A204.1 (cell line): Measurements from ENCODE around the gene ACOXL.

Experiments
- FAIRE-seq: peaks from 2 replicates; lab custom pipeline; 2012; peaks lifted over from hg19 to GRCh38; lab: Jason Lieb, UNC

Gene ACOXL

DNA sequence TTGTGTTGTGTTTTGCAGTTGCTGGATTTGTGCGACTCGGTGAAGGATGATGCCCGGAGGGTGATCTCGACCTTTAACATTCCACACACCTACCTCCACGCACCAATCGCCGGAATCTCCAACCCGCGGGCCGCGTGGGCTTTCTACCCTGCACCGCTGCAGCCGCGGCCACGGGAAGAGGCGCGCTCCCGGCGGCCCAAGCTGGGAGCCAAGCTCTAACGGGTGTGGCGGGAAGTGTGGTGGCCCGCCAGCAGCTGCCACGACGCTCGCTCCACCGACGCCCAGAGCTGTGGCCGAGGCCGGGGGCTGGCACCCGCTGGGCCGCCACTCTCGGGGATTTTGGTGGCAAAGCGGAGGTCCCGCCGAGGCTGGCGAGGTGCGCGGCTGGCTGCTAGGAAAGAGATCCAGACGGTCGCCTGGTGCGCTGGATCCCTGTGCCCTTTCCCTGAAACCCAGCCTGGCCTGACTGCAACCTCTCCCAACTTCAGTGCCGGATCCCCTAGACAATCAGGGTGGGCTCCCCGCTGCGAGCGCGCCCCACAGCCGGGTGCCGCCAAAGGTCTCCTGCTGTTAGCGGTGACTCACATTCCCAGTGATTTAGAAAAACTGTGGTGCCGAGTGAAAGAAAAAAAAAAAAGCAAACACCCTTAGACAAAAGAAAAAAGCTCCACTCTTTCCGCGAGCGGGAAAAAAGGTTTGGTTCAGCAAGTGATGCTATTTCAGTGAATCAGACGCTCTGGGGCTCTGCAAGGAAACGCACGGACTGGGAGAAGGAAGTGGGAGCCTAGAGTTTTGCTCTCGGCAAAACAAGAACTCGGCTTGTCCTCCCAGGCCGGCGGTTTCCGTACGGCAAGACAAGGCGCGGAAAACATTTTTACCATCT is 385.5 kb downstream of the ACOXL start:
- no peak for FAIRE-seq

GRCh38 chr2:111118481-111118980 is 386.2 kb downstream of the ACOXL start:
- no peak for FAIRE-seq

- no peak for FAIRE-seq
These were observed 386.8 kb downstream of the ACOXL start for GRCh38 chr2:111118981-111119821.

DNA sequence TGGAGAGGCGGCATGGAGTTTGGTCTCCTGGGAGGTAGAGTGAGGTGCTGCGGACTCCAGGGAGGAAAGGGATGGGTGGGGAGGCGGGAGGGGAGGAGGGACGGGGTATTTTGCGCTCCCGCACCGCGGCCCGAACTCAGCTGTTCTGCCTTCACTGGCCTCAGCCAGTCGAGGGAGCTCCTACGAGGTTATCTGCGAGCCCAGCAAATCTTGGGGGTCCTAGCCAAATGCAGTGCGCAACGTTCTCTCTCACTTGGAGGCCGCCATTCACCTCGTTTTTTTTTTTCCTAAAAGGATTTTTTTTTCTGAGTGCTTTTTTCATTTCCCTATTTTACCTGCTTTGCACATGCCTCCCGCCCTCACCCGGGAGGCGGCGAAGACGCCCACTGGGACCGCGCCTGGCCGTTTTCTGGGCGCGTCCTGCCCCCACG is 387.5 kb downstream of the ACOXL start:
- no peak for FAIRE-seq

DNA sequence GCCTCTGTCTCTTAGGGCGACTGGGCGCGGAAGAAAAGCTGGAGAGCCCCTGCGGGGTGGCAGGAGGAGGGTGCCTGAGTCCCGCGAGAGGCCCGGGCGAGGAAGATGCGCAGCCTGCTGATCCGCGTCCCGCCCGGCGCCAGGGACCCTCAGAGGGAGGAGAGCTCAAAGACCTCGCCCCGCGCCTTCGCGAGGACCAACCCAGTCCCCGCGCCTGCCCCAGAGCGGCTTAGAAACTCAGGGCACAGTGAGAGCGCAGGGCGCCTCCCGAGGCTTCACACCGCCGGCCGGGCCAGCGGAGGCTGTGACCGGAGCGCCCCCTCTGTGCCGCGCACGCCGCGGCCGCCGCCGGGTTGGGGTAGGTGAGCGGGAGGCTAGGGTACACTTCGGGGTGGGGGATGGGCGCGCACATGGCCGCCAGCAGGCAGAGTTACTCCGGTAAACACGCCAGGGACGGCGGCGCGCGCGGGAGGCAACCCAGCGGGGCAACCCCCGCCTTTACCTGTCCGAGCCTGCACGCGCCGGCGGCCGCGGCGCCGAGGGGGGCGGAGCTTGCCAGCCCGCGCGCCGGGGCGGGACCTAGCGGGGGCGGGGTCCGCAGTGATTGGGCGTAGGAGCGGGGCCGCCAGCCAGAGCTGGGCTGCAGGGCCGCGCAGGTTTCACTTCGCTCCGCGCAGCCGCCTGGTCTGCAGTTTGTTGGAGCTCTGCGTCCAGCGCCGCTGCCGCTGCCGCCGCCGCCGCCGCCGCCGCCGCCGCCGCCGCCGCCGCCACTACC is 388.1 kb downstream of the ACOXL start, which contains the start of gene BCL2L11:
Gene BCL2L11 (plus strand): TSS at position 662 of the 775 bp plus-strand sequence. CDS start 2,832 bp downstream, outside the sequence.
- no peak for FAIRE-seq

GRCh38 chr2:111121028-111121827 is 388.9 kb downstream of the ACOXL start:
- FAIRE-seq = no peak

- no peak for FAIRE-seq
These were observed 389.7 kb downstream of the ACOXL start for GRCh38 chr2:111121828-111122630.

GRCh38 chr2:111122631-111123421 is 390.5 kb downstream of the ACOXL start:
- no peak for FAIRE-seq

DNA sequence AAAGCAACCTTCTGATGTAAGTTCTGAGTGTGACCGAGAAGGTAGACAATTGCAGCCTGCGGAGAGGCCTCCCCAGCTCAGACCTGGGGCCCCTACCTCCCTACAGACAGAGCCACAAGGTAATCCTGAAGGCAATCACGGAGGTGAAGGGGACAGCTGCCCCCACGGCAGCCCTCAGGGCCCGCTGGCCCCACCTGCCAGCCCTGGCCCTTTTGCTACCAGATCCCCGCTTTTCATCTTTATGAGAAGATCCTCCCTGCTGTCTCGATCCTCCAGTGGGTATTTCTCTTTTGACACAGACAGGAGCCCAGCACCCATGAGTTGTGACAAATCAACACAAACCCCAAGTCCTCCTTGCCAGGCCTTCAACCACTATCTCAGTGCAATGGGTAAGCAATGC is 391.4 kb downstream of the ACOXL start:
- FAIRE-seq = no peak

DNA sequence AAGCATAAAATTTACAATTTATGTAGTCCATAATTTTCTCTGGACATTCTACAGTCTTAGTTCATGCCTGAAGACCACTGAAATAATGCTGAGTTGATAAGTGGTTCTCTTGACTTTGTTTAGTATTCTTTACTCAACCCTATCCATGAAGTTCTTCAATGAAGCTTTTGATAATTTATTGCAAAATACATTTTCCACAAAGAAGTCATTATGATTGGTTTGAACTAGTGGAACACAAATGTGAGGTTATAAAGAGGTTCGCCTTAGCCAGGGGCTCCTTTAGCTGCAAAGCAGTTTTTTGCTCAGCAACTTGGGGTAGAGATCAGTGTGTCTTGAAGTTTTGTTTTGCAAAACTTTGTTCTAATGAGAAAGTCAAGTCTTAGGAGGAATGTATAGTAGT is 394.2 kb downstream of the ACOXL start:
- FAIRE-seq = no peak

DNA sequence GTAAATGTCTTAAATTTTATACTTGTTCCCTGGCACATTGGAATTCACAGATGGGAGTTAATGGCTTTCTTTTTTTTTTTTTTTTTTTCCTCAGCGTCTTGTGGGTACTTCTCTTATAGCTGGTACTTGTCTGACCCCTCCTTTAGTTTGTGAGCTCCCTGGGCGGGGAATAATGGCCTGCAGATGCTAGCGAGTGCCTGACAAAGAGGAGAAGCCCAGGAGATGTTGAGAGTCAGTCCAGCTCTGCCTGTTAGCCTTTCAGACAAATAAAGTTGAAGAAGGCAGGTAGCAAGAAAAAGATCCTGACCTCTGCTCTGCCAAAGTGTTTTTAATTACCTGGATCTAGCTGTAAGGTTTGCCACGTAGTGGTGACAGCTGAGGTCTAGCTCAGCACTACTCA is 395.0 kb downstream of the ACOXL start:
- no peak for FAIRE-seq

DNA sequence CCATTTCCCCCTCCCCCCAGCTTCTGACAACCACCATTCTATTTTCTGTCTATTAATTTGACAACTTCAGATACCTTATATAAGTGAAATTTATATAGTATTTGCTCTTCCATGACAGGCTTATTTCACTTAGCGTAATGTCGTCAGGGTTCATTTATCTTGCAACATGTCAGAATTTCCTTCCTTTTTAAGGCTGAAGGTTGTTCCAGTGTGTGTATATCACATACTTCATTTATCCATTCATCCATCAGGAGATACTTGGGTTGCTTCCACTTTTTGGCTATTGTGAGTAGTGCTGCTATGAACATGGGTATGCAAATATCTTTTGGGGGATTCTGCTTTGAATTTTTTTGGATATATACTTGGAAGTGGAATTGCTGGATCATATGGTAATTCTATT is 395.7 kb downstream of the ACOXL start:
- FAIRE-seq = no peak

DNA sequence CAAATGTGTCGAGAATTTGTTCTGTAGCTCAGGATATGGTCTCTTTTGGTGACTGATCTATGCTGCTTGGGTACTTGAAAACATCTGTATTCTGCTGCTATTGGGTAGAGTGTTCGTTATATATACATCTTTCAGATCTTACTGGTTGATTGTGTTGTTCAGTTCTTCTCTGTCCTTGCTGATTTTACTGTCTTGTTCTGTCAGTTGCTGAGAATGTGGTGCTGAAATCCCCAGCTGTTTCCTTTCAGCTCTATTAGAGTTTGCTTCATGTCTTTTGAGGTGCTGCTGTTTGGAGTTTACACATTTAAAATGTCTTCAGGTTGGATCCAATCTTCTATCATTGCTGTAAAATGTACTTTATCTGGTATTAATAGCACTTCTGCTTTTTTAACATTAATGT is 401.2 kb downstream of the ACOXL start:
- no peak for FAIRE-seq

- peak; percentile 76 for FAIRE-seq
These were observed 401.7 kb downstream of the ACOXL start for GRCh38 chr2:111134055-111134454.

DNA sequence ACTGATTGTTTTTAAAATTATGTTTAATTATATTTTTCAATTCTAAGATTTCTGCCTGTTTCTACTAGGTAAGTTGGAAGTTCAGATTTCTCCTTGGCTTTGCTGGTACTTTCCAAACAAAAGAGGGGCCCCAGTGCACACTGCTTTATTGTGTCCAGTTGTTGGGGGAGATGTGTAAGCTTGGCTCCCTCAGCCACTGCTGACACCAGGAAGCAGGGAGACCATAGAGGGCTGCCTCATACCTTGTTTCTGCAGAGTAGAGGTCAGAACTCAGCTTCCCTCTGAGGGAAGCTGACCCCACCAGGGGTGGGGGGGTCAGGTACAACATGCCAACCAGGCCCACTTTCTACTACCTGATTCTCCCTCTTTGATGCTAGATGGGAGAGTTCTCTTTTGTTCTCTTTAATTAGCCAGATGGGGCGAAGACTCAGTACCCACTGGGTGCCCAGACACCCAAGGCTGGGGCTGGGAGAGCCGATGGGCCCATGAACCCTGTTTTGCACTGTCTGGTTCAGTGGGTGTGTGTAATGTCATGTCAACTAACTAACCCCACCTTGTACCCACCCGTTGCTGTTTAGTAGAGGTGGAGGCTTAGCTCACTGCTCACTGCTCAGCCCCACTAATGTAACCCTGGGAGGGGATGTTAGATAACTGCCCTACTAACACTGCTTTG is 403.0 kb downstream of the ACOXL start:
- FAIRE-seq = no peak

GRCh38 chr2:111135910-111136297 is 403.5 kb downstream of the ACOXL start:
- FAIRE-seq = no peak

DNA sequence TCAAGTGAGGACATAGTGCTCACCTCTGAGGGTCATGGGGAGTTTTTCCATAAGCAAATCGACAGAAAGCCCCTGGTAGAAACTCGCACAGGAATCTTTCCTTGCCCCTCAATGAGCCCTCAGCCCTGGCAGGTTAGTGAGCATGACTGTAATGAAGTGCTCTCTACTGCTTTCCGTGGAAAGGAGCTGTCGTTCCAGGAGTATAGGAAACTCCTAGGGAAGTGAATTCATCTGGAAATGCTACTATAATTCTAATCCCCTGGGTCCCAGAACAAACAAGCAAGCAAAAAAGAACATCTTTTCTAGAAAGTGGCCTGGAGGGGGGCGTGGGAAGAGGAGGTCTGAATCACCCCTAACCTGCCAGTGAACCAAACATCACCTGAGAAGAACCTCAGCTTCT is 406.5 kb downstream of the ACOXL start:
- FAIRE-seq = no peak

- no peak for FAIRE-seq
These were observed 407.4 kb downstream of the ACOXL start for GRCh38 chr2:111139637-111140317.
